ENCODE results near the gene FAM72D. TPM values are rescaled to one million over a fixed set of nuclear protein-coding genes. Genes with fewer than 3 reads are reported as not detected.
"Not testable (repeated sequence)": the region's sequence is repeated elsewhere in the genome, so short reads cannot be mapped to it uniquely, and the experiment has no call there.

Gene FAM72D
- polyA plus RNA-seq (2013, experiment 1 of 2) = 0.46 TPM
- 0.52 TPM for polyA plus RNA-seq (2013, experiment 2 of 2)

GRCh38 chr1:145095284-145096057 is at the start of gene FAM72D, which contains the start of gene SRGAP2B:
Gene FAM72D, plus strand, starts transcription at chr1:145095974. Its CDS starts 874 bp downstream, at chr1:145096848.
Gene SRGAP2B, minus strand, starts transcription at chr1:145095328. Its CDS starts 2,427 bp downstream, at chr1:145092901.
- H3K27ac ChIP-seq (ENCODE audit: low read length, poor library complexity, severe bottlenecking); H2AK5ac ChIP-seq (ENCODE audit: low read length, severe bottlenecking); H4K8ac ChIP-seq (ENCODE audit: low read length); H3K18ac ChIP-seq (ENCODE audit: low read depth in 1 of 2, low read length in 2 of 2); H3K23ac ChIP-seq (ENCODE audit: low read length in 2 of 2); H2BK15ac ChIP-seq (ENCODE audit: low read depth, poor library complexity, severe bottlenecking); H2AFZ ChIP-seq (ENCODE audit: low read depth, low read length); H3K9me3 ChIP-seq (ENCODE audit: control insufficient read depth, low read length); H3K79me1 ChIP-seq (replicated peaks; ENCODE audit: low read length, poor library complexity, severe bottlenecking); H3K14ac ChIP-seq (ENCODE audit: low read length in 2 of 2); H2BK5ac ChIP-seq (ENCODE audit: low read depth, low read length, poor library complexity, severe bottlenecking); H2BK120ac ChIP-seq (ENCODE audit: low read depth, low read length); H3K27me3 ChIP-seq (ENCODE audit: control insufficient read depth in 1 of 2, insufficient read depth in 1 of 2, low read length in 2 of 2); H3K4me2 ChIP-seq (ENCODE audit: low read length, poor library complexity, severe bottlenecking); H4K91ac ChIP-seq (ENCODE audit: low read length); H3K4ac ChIP-seq (ENCODE audit: low read depth in 1 of 2, low read length in 2 of 2); H3K36me3 ChIP-seq (ENCODE audit: control insufficient read depth in 1 of 2, insufficient read depth in 2 of 2, low read depth in 1 of 2, low read length in 2 of 2); H2BK12ac ChIP-seq (ENCODE audit: low read length in 2 of 2); DNase-seq; H3K4me1 ChIP-seq (ENCODE audit: control insufficient read depth, insufficient read depth, low read depth, low read length): not testable (repeated sequence)
- peak within 1 kb of the TSS; percentile 52 to 56 for H3K4me3 ChIP-seq (ENCODE audit: insufficient read depth in 1 of 2, low read depth in 1 of 2, low read length in 2 of 2)
- no CpG with 5 or more reads among the region's 47 CpGs for WGBS
- H3K9ac ChIP-seq (ENCODE audit: low read length) = peak within 1 kb of the TSS; percentile 55

- H2BK12ac ChIP-seq (ENCODE audit: low read length in 2 of 2); H3K4ac ChIP-seq (ENCODE audit: low read depth in 1 of 2, low read length in 2 of 2); H3K18ac ChIP-seq (ENCODE audit: low read depth in 1 of 2, low read length in 2 of 2); H3K4me2 ChIP-seq (ENCODE audit: low read length, poor library complexity, severe bottlenecking); H3K9ac ChIP-seq (ENCODE audit: low read length); H3K36me3 ChIP-seq (ENCODE audit: control insufficient read depth in 1 of 2, insufficient read depth in 2 of 2, low read depth in 1 of 2, low read length in 2 of 2); DNase-seq; H2AFZ ChIP-seq (ENCODE audit: low read depth, low read length); H4K8ac ChIP-seq (ENCODE audit: low read length); H2BK120ac ChIP-seq (ENCODE audit: low read depth, low read length); H3K4me3 ChIP-seq (ENCODE audit: insufficient read depth in 1 of 2, low read depth in 1 of 2, low read length in 2 of 2); H3K27ac ChIP-seq (ENCODE audit: low read length, poor library complexity, severe bottlenecking); H3K79me1 ChIP-seq (replicated peaks; ENCODE audit: low read length, poor library complexity, severe bottlenecking); H4K91ac ChIP-seq (ENCODE audit: low read length); H3K27me3 ChIP-seq (ENCODE audit: control insufficient read depth in 1 of 2, insufficient read depth in 1 of 2, low read length in 2 of 2); H3K14ac ChIP-seq (ENCODE audit: low read length in 2 of 2); H2BK5ac ChIP-seq (ENCODE audit: low read depth, low read length, poor library complexity, severe bottlenecking); H3K9me3 ChIP-seq (ENCODE audit: control insufficient read depth, low read length); H2BK15ac ChIP-seq (ENCODE audit: low read depth, poor library complexity, severe bottlenecking); H2AK5ac ChIP-seq (ENCODE audit: low read length, severe bottlenecking); H3K4me1 ChIP-seq (ENCODE audit: control insufficient read depth, insufficient read depth, low read depth, low read length); H3K23ac ChIP-seq (ENCODE audit: low read length in 2 of 2): not testable (repeated sequence)
- no CpG with 5 or more reads among the region's 1 CpG for WGBS
Measured at GRCh38 chr1:145047553-145047952, 48.2 kb upstream of the FAM72D start.

- not testable (repeated sequence) for H3K23ac ChIP-seq (ENCODE audit: low read length in 2 of 2); H3K4me1 ChIP-seq (ENCODE audit: control insufficient read depth, insufficient read depth, low read depth, low read length); H3K4me2 ChIP-seq (ENCODE audit: low read length, poor library complexity, severe bottlenecking); H3K36me3 ChIP-seq (ENCODE audit: control insufficient read depth in 1 of 2, insufficient read depth in 2 of 2, low read depth in 1 of 2, low read length in 2 of 2); H3K27me3 ChIP-seq (ENCODE audit: control insufficient read depth in 1 of 2, insufficient read depth in 1 of 2, low read length in 2 of 2); H2BK120ac ChIP-seq (ENCODE audit: low read depth, low read length); H3K9me3 ChIP-seq (ENCODE audit: control insufficient read depth, low read length); H3K4ac ChIP-seq (ENCODE audit: low read depth in 1 of 2, low read length in 2 of 2); H2BK5ac ChIP-seq (ENCODE audit: low read depth, low read length, poor library complexity, severe bottlenecking); H3K18ac ChIP-seq (ENCODE audit: low read depth in 1 of 2, low read length in 2 of 2); H2BK12ac ChIP-seq (ENCODE audit: low read length in 2 of 2); H2AK5ac ChIP-seq (ENCODE audit: low read length, severe bottlenecking); H3K14ac ChIP-seq (ENCODE audit: low read length in 2 of 2); DNase-seq; H4K8ac ChIP-seq (ENCODE audit: low read length); H3K4me3 ChIP-seq (ENCODE audit: insufficient read depth in 1 of 2, low read depth in 1 of 2, low read length in 2 of 2); H4K91ac ChIP-seq (ENCODE audit: low read length); H3K27ac ChIP-seq (ENCODE audit: low read length, poor library complexity, severe bottlenecking); H2AFZ ChIP-seq (ENCODE audit: low read depth, low read length); H3K79me1 ChIP-seq (replicated peaks; ENCODE audit: low read length, poor library complexity, severe bottlenecking); H2BK15ac ChIP-seq (ENCODE audit: low read depth, poor library complexity, severe bottlenecking); H3K9ac ChIP-seq (ENCODE audit: low read length)
- WGBS = no CpG with 5 or more reads among the region's 6 CpGs
Measured at GRCh38 chr1:145048181-145048856, 47.5 kb upstream of the FAM72D start.

GRCh38 chr1:145052019-145052776 is 43.6 kb upstream of the FAM72D start:
- not testable (repeated sequence) for H2BK12ac ChIP-seq (ENCODE audit: low read length in 2 of 2); H3K4me2 ChIP-seq (ENCODE audit: low read length, poor library complexity, severe bottlenecking); H2AK5ac ChIP-seq (ENCODE audit: low read length, severe bottlenecking); H3K79me1 ChIP-seq (replicated peaks; ENCODE audit: low read length, poor library complexity, severe bottlenecking); H3K27me3 ChIP-seq (ENCODE audit: control insufficient read depth in 1 of 2, insufficient read depth in 1 of 2, low read length in 2 of 2); H4K8ac ChIP-seq (ENCODE audit: low read length); H3K4me1 ChIP-seq (ENCODE audit: control insufficient read depth, insufficient read depth, low read depth, low read length); H3K9ac ChIP-seq (ENCODE audit: low read length); H4K91ac ChIP-seq (ENCODE audit: low read length); H3K4me3 ChIP-seq (ENCODE audit: insufficient read depth in 1 of 2, low read depth in 1 of 2, low read length in 2 of 2); H2AFZ ChIP-seq (ENCODE audit: low read depth, low read length); H2BK5ac ChIP-seq (ENCODE audit: low read depth, low read length, poor library complexity, severe bottlenecking); H2BK15ac ChIP-seq (ENCODE audit: low read depth, poor library complexity, severe bottlenecking); H3K36me3 ChIP-seq (ENCODE audit: control insufficient read depth in 1 of 2, insufficient read depth in 2 of 2, low read depth in 1 of 2, low read length in 2 of 2); H2BK120ac ChIP-seq (ENCODE audit: low read depth, low read length); H3K9me3 ChIP-seq (ENCODE audit: control insufficient read depth, low read length); H3K14ac ChIP-seq (ENCODE audit: low read length in 2 of 2); H3K18ac ChIP-seq (ENCODE audit: low read depth in 1 of 2, low read length in 2 of 2); H3K23ac ChIP-seq (ENCODE audit: low read length in 2 of 2); H3K27ac ChIP-seq (ENCODE audit: low read length, poor library complexity, severe bottlenecking); H3K4ac ChIP-seq (ENCODE audit: low read depth in 1 of 2, low read length in 2 of 2); DNase-seq
- WGBS = no CpG with 5 or more reads among the region's 10 CpGs

Data from mesenchymal stem cell (in vitro differentiated cells and primary cell).